ENCODE results near the gene PSMC1.

The PSMC1 gene

GRCh38 chr14:90294872-90295271, 38.5 kb downstream of the PSMC1 start:
- peaks cover 42% of the 10 kb centered on the region for H3K36me3 ChIP-seq (ENCODE audit: insufficient read depth, low read length)
- no peak for DNase-seq (ENCODE audit: low read depth, low spot score)
- no peak overlapping the region for H3K9ac ChIP-seq (ENCODE audit: insufficient read length)
- H3K9me3 ChIP-seq (ENCODE audit: low read depth, low read length), result no peaks in the 10 kb centered on the region
- no peak overlapping the region for H3K27ac ChIP-seq
- TF ChIP-seq FOXP2 (optimal IDR thresholded peaks at IDR 0.05; ENCODE audit: control extremely low read depth, extremely low read length, insufficient read depth) (no peak), POLR2AphosphoS5 (IDR thresholded peaks at IDR 0.05; ENCODE audit: borderline replicate concordance, low read depth, low read length) (no peak), EZH2 (IDR thresholded peaks at IDR 0.05) (no peak)
- H3K4me3 ChIP-seq, result no peak overlapping the region

- Histone ChIP-seq H3K27ac (no peak overlapping the region), H3K4me3 (no peak overlapping the region), H3K36me3 (ENCODE audit: insufficient read depth, low read length) (peaks cover 37% of the 10 kb centered on the region), H3K9me3 (ENCODE audit: low read depth, low read length) (no peaks in the 10 kb centered on the region), H3K9ac (ENCODE audit: insufficient read length) (no peak overlapping the region)
- TF ChIP-seq FOXP2 (optimal IDR thresholded peaks at IDR 0.05; ENCODE audit: control extremely low read depth, extremely low read length, insufficient read depth) (no peak), POLR2AphosphoS5 (IDR thresholded peaks at IDR 0.05; ENCODE audit: borderline replicate concordance, low read depth, low read length) (no peak), EZH2 (IDR thresholded peaks at IDR 0.05) (no peak)
- DNase-seq (ENCODE audit: low read depth, low spot score), result no peak
These were observed 39.6 kb downstream of the PSMC1 start for GRCh38 chr14:90295870-90296516.

GRCh38 chr14:90296641-90297040, 40.3 kb downstream of the PSMC1 start:
- TF ChIP-seq POLR2AphosphoS5 (IDR thresholded peaks at IDR 0.05; ENCODE audit: borderline replicate concordance, low read depth, low read length) (no peak), EZH2 (IDR thresholded peaks at IDR 0.05) (no peak), FOXP2 (optimal IDR thresholded peaks at IDR 0.05; ENCODE audit: control extremely low read depth, extremely low read length, insufficient read depth) (no peak)
- H3K9ac ChIP-seq (ENCODE audit: insufficient read length), result no peak overlapping the region
- no peak overlapping the region for H3K27ac ChIP-seq
- H3K9me3 ChIP-seq (ENCODE audit: low read depth, low read length), result no peaks in the 10 kb centered on the region
- no peak overlapping the region for H3K4me3 ChIP-seq
- no peak for DNase-seq (ENCODE audit: low read depth, low spot score)
- peaks cover 37% of the 10 kb centered on the region for H3K36me3 ChIP-seq (ENCODE audit: insufficient read depth, low read length)

DNA sequence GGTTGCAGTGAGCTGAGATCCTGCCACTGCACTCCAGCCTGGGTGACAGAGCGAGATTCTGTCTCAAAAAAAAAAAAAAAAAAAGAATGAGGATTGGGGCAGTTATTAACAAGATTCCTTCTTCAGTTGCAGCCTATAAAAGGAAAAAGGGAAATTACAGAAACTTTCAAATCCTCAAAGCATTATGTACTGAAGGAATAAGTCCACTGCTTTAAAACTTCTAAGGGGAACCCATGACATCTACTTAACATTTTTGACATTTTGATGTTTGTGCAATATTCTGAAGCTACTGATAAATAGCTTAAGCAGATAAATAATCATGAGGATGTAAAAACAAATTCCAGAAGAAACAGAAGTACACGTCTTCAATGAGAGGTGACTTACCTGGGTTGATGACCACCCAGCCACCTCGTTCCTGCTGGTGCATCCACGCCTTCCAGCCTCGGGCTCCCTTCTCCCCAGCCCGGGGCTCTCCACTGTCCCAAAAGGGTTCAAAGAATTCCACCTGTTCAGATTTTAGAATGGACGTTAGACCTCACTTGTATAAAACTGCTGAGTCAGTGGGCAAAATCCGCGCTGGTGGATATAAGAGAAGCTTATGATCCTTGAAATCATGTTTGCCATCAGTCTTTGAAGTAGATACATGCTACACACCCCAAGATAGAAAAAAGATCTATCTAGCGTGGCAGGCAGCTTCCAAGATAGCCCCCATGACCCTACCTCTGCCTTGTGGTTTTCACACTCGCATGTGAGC, 41.7 kb downstream of the PSMC1 start:
- Histone ChIP-seq H3K9ac (ENCODE audit: insufficient read length) (no peak overlapping the region), H3K27ac (no peak overlapping the region), H3K36me3 (ENCODE audit: insufficient read depth, low read length) (peaks cover 33% of the 10 kb centered on the region), H3K9me3 (ENCODE audit: low read depth, low read length) (no peaks in the 10 kb centered on the region), H3K4me3 (no peak overlapping the region)
- TF ChIP-seq EZH2 (IDR thresholded peaks at IDR 0.05) (no peak), POLR2AphosphoS5 (IDR thresholded peaks at IDR 0.05; ENCODE audit: borderline replicate concordance, low read depth, low read length) (no peak), FOXP2 (optimal IDR thresholded peaks at IDR 0.05; ENCODE audit: control extremely low read depth, extremely low read length, insufficient read depth) (no peak)
- DNase-seq (ENCODE audit: low read depth, low spot score), result no peak

DNA sequence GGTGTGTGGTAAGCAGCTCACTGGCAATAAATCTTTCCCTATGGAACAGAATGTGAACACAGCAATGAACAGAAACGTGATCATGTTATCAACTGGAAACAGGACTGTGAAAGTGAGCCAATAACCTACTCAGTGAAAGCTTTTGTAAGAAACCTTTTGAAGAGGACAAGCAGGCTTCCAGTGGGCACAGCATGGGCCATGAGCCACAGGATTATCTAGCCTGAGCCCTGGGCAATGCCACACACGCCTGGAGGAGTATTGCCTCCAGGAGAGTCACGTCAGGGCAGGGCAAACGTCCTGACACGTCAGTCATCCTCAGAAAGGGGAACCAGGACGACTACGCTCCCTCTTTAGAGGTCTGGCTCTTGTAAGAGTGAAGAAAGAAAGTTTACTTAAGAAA, 43.1 kb downstream of the PSMC1 start:
- Histone ChIP-seq H3K4me3 (no peak overlapping the region), H3K27ac (no peak overlapping the region), H3K9ac (ENCODE audit: insufficient read length) (no peak overlapping the region), H3K36me3 (ENCODE audit: insufficient read depth, low read length) (peaks cover 37% of the 10 kb centered on the region), H3K9me3 (ENCODE audit: low read depth, low read length) (no peaks in the 10 kb centered on the region)
- no peak for DNase-seq (ENCODE audit: low read depth, low spot score)
- TF ChIP-seq EZH2 (IDR thresholded peaks at IDR 0.05) (no peak), FOXP2 (optimal IDR thresholded peaks at IDR 0.05; ENCODE audit: control extremely low read depth, extremely low read length, insufficient read depth) (no peak), POLR2AphosphoS5 (IDR thresholded peaks at IDR 0.05; ENCODE audit: borderline replicate concordance, low read depth, low read length) (no peak)

GRCh38 chr14:90300611-90301047, 44.3 kb downstream of the PSMC1 start:
- Histone ChIP-seq H3K36me3 (ENCODE audit: insufficient read depth, low read length) (peaks cover 44% of the 10 kb centered on the region), H3K9ac (ENCODE audit: insufficient read length) (no peak overlapping the region), H3K9me3 (ENCODE audit: low read depth, low read length) (no peaks in the 10 kb centered on the region), H3K4me3 (no peak overlapping the region), H3K27ac (peak overlapping the region; percentile 76)
- TF ChIP-seq POLR2AphosphoS5 (IDR thresholded peaks at IDR 0.05; ENCODE audit: borderline replicate concordance, low read depth, low read length) (no peak), FOXP2 (optimal IDR thresholded peaks at IDR 0.05; ENCODE audit: control extremely low read depth, extremely low read length, insufficient read depth) (no peak), EZH2 (IDR thresholded peaks at IDR 0.05) (no peak)
- no peak for DNase-seq (ENCODE audit: low read depth, low spot score)

GRCh38 chr14:90301122-90301521, 44.8 kb downstream of the PSMC1 start:
- no peak for DNase-seq (ENCODE audit: low read depth, low spot score)
- Histone ChIP-seq H3K4me3 (no peak overlapping the region), H3K9ac (ENCODE audit: insufficient read length) (no peak overlapping the region), H3K9me3 (ENCODE audit: low read depth, low read length) (no peaks in the 10 kb centered on the region), H3K36me3 (ENCODE audit: insufficient read depth, low read length) (peaks cover 42% of the 10 kb centered on the region), H3K27ac (peak overlapping the region; percentile 58)
- no peak for TF ChIP-seq POLR2AphosphoS5 (IDR thresholded peaks at IDR 0.05; ENCODE audit: borderline replicate concordance, low read depth, low read length)
- TF ChIP-seq FOXP2 (optimal IDR thresholded peaks at IDR 0.05; ENCODE audit: control extremely low read depth, extremely low read length, insufficient read depth), result no peak
- no peak for TF ChIP-seq EZH2 (IDR thresholded peaks at IDR 0.05)

DNA sequence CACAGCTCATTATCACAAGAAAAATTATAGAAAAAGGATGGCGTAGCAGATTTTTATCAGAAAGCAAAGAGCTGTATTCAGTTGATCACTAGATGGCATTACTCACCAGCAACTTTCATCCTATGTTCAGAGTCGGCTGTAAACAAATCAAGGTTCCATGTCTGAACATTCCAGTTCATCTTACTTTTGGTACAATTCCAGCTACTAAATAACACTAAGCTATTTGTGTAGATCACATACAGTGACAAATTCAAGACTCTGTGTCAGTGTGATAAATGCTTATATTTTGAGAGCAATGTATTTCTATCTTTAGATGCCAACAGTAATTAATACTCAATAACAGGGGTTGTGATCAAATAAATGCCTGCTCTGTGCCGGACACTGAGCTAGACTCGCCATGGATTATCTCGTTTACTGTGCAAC, 45.3 kb downstream of the PSMC1 start:
- peak; percentile 10 for DNase-seq (ENCODE audit: low read depth, low spot score)
- H3K9me3 ChIP-seq (ENCODE audit: low read depth, low read length), result no peaks in the 10 kb centered on the region
- H3K27ac ChIP-seq, result peak overlapping the region; percentile 58
- peaks cover 36% of the 10 kb centered on the region for H3K36me3 ChIP-seq (ENCODE audit: insufficient read depth, low read length)
- TF ChIP-seq FOXP2 (optimal IDR thresholded peaks at IDR 0.05; ENCODE audit: control extremely low read depth, extremely low read length, insufficient read depth) (no peak), POLR2AphosphoS5 (IDR thresholded peaks at IDR 0.05; ENCODE audit: borderline replicate concordance, low read depth, low read length) (no peak), EZH2 (IDR thresholded peaks at IDR 0.05) (no peak)
- no peak overlapping the region for H3K4me3 ChIP-seq
- no peak overlapping the region for H3K9ac ChIP-seq (ENCODE audit: insufficient read length)

Measured in SK-N-MC (cell line).